GM10847 (cell line): Measurements from ENCODE around the gene APOBEC4.

ENCODE experiments used
- POLR2A ChIP-seq: IDR thresholded peaks from 2 replicates; pipeline ENCODE4 v1.6.1; 2011; ENCODE audit not compliant: insufficient read length; ENCODE audit errors: extremely low read depth

Gene APOBEC4

GRCh38 chr1:183622884-183623785, 30.0 kb downstream of the APOBEC4 start:
- TF ChIP-seq POLR2A: no peak

- TF ChIP-seq POLR2A: no peak
Observed at GRCh38 chr1:183622013-183622412, 31.1 kb downstream of the APOBEC4 start.

GRCh38 chr1:183620311-183620710, 32.8 kb downstream of the APOBEC4 start:
- no peak for TF ChIP-seq POLR2A

- no peak for TF ChIP-seq POLR2A
Observed at GRCh38 chr1:183619781-183620180, 33.3 kb downstream of the APOBEC4 start.

- TF ChIP-seq POLR2A: no peak
Observed at GRCh38 chr1:183612407-183612806, 40.7 kb downstream of the APOBEC4 start.

GRCh38 chr1:183611021-183611420, 42.1 kb downstream of the APOBEC4 start:
- no peak for TF ChIP-seq POLR2A

- no peak for TF ChIP-seq POLR2A
Observed at GRCh38 chr1:183609759-183610452, 43.2 kb downstream of the APOBEC4 start.

GRCh38 chr1:183609313-183609712, 43.8 kb downstream of the APOBEC4 start:
- no peak for TF ChIP-seq POLR2A

GRCh38 chr1:183607322-183607980, 45.7 kb downstream of the APOBEC4 start:
- TF ChIP-seq POLR2A: no peak

- TF ChIP-seq POLR2A: no peak
Observed at GRCh38 chr1:183605904-183606303, 47.2 kb downstream of the APOBEC4 start.

- no peak for TF ChIP-seq POLR2A
Observed at GRCh38 chr1:183604815-183605214, 48.3 kb downstream of the APOBEC4 start.

GRCh38 chr1:183604038-183604808, 48.9 kb downstream of the APOBEC4 start:
- no peak for TF ChIP-seq POLR2A

- no peak for TF ChIP-seq POLR2A
Observed at GRCh38 chr1:183602510-183602909, 50.6 kb downstream of the APOBEC4 start.

GRCh38 chr1:183600634-183601033, 52.5 kb downstream of the APOBEC4 start:
- no peak for TF ChIP-seq POLR2A

- no peak for TF ChIP-seq POLR2A
Observed at GRCh38 chr1:183600136-183600535, 53.0 kb downstream of the APOBEC4 start.

- no peak for TF ChIP-seq POLR2A
Observed at GRCh38 chr1:183598386-183598785, 54.7 kb downstream of the APOBEC4 start.
